Natural killer cell treated with Interleukin-12 subunit alpha and Interleukin-12 subunit beta and Interleukin-15 and Interleukin-18, amount 100 ng/mL, for 72 hours (primary cell): ENCODE results near the gene ANK3. TPM values are rescaled to one million over a fixed set of nuclear protein-coding genes. Genes with fewer than 3 reads are reported as not detected.

Experiments used
- ATAC-seq, 2 donors: fragments of 150-1000 bp; cut with Tn5 transposase in 1 of 2; sonication (Bioruptor Pico), chemical (Tn5 transposase) in 1 of 2; 2 replicates each; pipeline ENCODE4 v1.10.0; 2021
- DNase-seq: peaks from one replicate; pipeline ENCODE4 v3.0.0; 2022; ENCODE audit warnings: low spot score
- H3K27ac Mint-ChIP-seq, 2 donors: 1 replicate in 1 of 2; 2 replicates in 1 of 2; pipeline ENCODE4 v1.8.0; 2022; ENCODE audit warnings: mixed read lengths in 2 of 2, mild to moderate bottlenecking in 1 of 2, moderate library complexity in 1 of 2
- H3K27me3 Mint-ChIP-seq, 2 donors: 1 replicate in 1 of 2; 2 replicates in 1 of 2; pipeline ENCODE4 v1.8.0; 2022; ENCODE audit warnings: mixed read lengths in 2 of 2
- H3K36me3 Mint-ChIP-seq: one replicate; pipeline ENCODE4 v1.8.0; 2022; ENCODE audit warnings: mixed read lengths
- H3K4me1 Mint-ChIP-seq, 2 donors: 1 replicate in 1 of 2; 2 replicates in 1 of 2; pipeline ENCODE4 v1.8.0; 2022; ENCODE audit warnings: low read depth in 2 of 2, mixed read lengths in 2 of 2, mild to moderate bottlenecking in 1 of 2
- H3K4me3 Mint-ChIP-seq: one replicate; pipeline ENCODE4 v1.8.0; 2022; ENCODE audit warnings: mixed read lengths
- H3K9me3 Mint-ChIP-seq: 2 replicates; pipeline ENCODE4 v1.8.0; 2022; ENCODE audit warnings: mixed read lengths
- total RNA-seq, 2 donors: library from RNA; stranded (reverse); gene quantifications; one replicate each; pipeline ENCODE4 v1.2.3, GENCODE V29; 2022

Gene ANK3
- total RNA-seq, 2 donors from 2014 or later = 22.0 to 92.7 TPM

GRCh38 chr10:60359066-60359465, 30.6 kb downstream of the ANK3 start:
- no peaks in the 10 kb centered on the region for H3K9me3 Mint-ChIP-seq
- no peak overlapping the region for H3K4me3 Mint-ChIP-seq
- no peaks in the 10 kb centered on the region for H3K36me3 Mint-ChIP-seq
- H3K4me1 Mint-ChIP-seq = no peaks in the 10 kb centered on the region
- ATAC-seq = no peak
- DNase-seq = no peak
- no peak overlapping the region for H3K27ac Mint-ChIP-seq
- H3K27me3 Mint-ChIP-seq = no peaks in the 10 kb centered on the region

- DNase-seq (no peak), ATAC-seq (no peak)
- H3K4me3 Mint-ChIP-seq = no peak overlapping the region
- H3K9me3 Mint-ChIP-seq = no peaks in the 10 kb centered on the region
- H3K27ac Mint-ChIP-seq = no peak overlapping the region
- H3K27me3 Mint-ChIP-seq = no peaks in the 10 kb centered on the region
- H3K4me1 Mint-ChIP-seq = no peaks in the 10 kb centered on the region
- H3K36me3 Mint-ChIP-seq = no peaks in the 10 kb centered on the region
These were observed 31.4 kb downstream of the ANK3 start for GRCh38 chr10:60358282-60358681.

- Mint-ChIP-seq H3K9me3 (peaks cover 2% of the 10 kb centered on the region), H3K4me1 (no peaks in the 10 kb centered on the region), H3K27ac (no peak overlapping the region), H3K27me3 (no peaks in the 10 kb centered on the region), H3K4me3 (no peak overlapping the region), H3K36me3 (no peaks in the 10 kb centered on the region)
- ATAC-seq (no peak), DNase-seq (no peak)
These were observed 36.0 kb downstream of the ANK3 start for GRCh38 chr10:60353519-60354258.

- Mint-ChIP-seq H3K4me3 (no peak overlapping the region), H3K27me3 (no peaks in the 10 kb centered on the region), H3K36me3 (no peaks in the 10 kb centered on the region), H3K4me1 (no peaks in the 10 kb centered on the region), H3K9me3 (peaks cover 2% of the 10 kb centered on the region), H3K27ac (no peak overlapping the region)
- DNase-seq (no peak), ATAC-seq (no peak)
These were observed 37.6 kb downstream of the ANK3 start for GRCh38 chr10:60352105-60352504.

- no peak for DNase-seq
- Mint-ChIP-seq H3K36me3 (no peaks in the 10 kb centered on the region), H3K27me3 (no peaks in the 10 kb centered on the region), H3K4me1 (no peaks in the 10 kb centered on the region), H3K4me3 (no peak overlapping the region), H3K27ac (no peak overlapping the region), H3K9me3 (peaks cover 2% of the 10 kb centered on the region)
- ATAC-seq = no peak
These were observed 38.4 kb downstream of the ANK3 start for GRCh38 chr10:60351191-60351853.

- Mint-ChIP-seq H3K27ac (no peak overlapping the region), H3K36me3 (no peaks in the 10 kb centered on the region), H3K27me3 (no peaks in the 10 kb centered on the region), H3K4me1 (no peaks in the 10 kb centered on the region), H3K4me3 (no peak overlapping the region), H3K9me3 (peaks cover 2% of the 10 kb centered on the region)
- DNase-seq = no peak
- ATAC-seq = no peak
These were observed 39.3 kb downstream of the ANK3 start for GRCh38 chr10:60350400-60350799.

GRCh38 chr10:60349426-60349825, 40.2 kb downstream of the ANK3 start:
- ATAC-seq (no peak), DNase-seq (no peak)
- Mint-ChIP-seq H3K9me3 (peaks cover 2% of the 10 kb centered on the region), H3K4me1 (no peaks in the 10 kb centered on the region), H3K27ac (no peak overlapping the region), H3K27me3 (no peaks in the 10 kb centered on the region), H3K36me3 (no peaks in the 10 kb centered on the region), H3K4me3 (no peak overlapping the region)

- Mint-ChIP-seq H3K36me3 (no peaks in the 10 kb centered on the region), H3K27me3 (no peaks in the 10 kb centered on the region), H3K4me3 (no peak overlapping the region), H3K4me1 (no peaks in the 10 kb centered on the region), H3K27ac (no peak overlapping the region), H3K9me3 (peaks cover 2% of the 10 kb centered on the region)
- no peak for ATAC-seq
- no peak for DNase-seq
These were observed 40.7 kb downstream of the ANK3 start for GRCh38 chr10:60348982-60349381.

GRCh38 chr10:60347270-60347669, 42.4 kb downstream of the ANK3 start:
- no peaks in the 10 kb centered on the region for H3K27me3 Mint-ChIP-seq
- no peak overlapping the region for H3K4me3 Mint-ChIP-seq
- peaks cover 2% of the 10 kb centered on the region for H3K9me3 Mint-ChIP-seq
- H3K36me3 Mint-ChIP-seq = no peaks in the 10 kb centered on the region
- ATAC-seq (no peak), DNase-seq (no peak)
- H3K27ac Mint-ChIP-seq = no peak overlapping the region
- no peaks in the 10 kb centered on the region for H3K4me1 Mint-ChIP-seq

- no peak for DNase-seq
- Mint-ChIP-seq H3K27ac (no peak overlapping the region), H3K9me3 (peaks cover 2% of the 10 kb centered on the region), H3K4me3 (no peak overlapping the region), H3K36me3 (no peaks in the 10 kb centered on the region), H3K4me1 (no peaks in the 10 kb centered on the region), H3K27me3 (no peaks in the 10 kb centered on the region)
- ATAC-seq = no peak
These were observed 43.0 kb downstream of the ANK3 start for GRCh38 chr10:60346661-60347060.

GRCh38 chr10:60343254-60343653, 46.4 kb downstream of the ANK3 start:
- no peak overlapping the region for H3K27ac Mint-ChIP-seq
- H3K4me1 Mint-ChIP-seq = no peaks in the 10 kb centered on the region
- no peaks in the 10 kb centered on the region for H3K27me3 Mint-ChIP-seq
- no peaks in the 10 kb centered on the region for H3K36me3 Mint-ChIP-seq
- no peak for DNase-seq
- ATAC-seq = no peak
- no peaks in the 10 kb centered on the region for H3K9me3 Mint-ChIP-seq
- H3K4me3 Mint-ChIP-seq = no peak overlapping the region

GRCh38 chr10:60341969-60342368, 47.7 kb downstream of the ANK3 start:
- H3K9me3 Mint-ChIP-seq = no peaks in the 10 kb centered on the region
- H3K4me1 Mint-ChIP-seq = no peaks in the 10 kb centered on the region
- no peaks in the 10 kb centered on the region for H3K36me3 Mint-ChIP-seq
- H3K27ac Mint-ChIP-seq = no peak overlapping the region
- H3K27me3 Mint-ChIP-seq = no peaks in the 10 kb centered on the region
- no peak for DNase-seq
- no peak for ATAC-seq
- no peak overlapping the region for H3K4me3 Mint-ChIP-seq

- DNase-seq = no peak
- H3K4me1 Mint-ChIP-seq = no peaks in the 10 kb centered on the region
- no peaks in the 10 kb centered on the region for H3K27me3 Mint-ChIP-seq
- ATAC-seq = no peak
- H3K4me3 Mint-ChIP-seq = no peak overlapping the region
- no peaks in the 10 kb centered on the region for H3K36me3 Mint-ChIP-seq
- H3K9me3 Mint-ChIP-seq = no peaks in the 10 kb centered on the region
- H3K27ac Mint-ChIP-seq = no peak overlapping the region
These were observed 48.7 kb downstream of the ANK3 start for GRCh38 chr10:60340973-60341372.

- H3K4me1 Mint-ChIP-seq = no peaks in the 10 kb centered on the region
- no peak overlapping the region for H3K27ac Mint-ChIP-seq
- DNase-seq (no peak), ATAC-seq (no peak)
- H3K27me3 Mint-ChIP-seq = no peaks in the 10 kb centered on the region
- no peaks in the 10 kb centered on the region for H3K9me3 Mint-ChIP-seq
- no peak overlapping the region for H3K4me3 Mint-ChIP-seq
- no peaks in the 10 kb centered on the region for H3K36me3 Mint-ChIP-seq
These were observed 49.9 kb downstream of the ANK3 start for GRCh38 chr10:60339757-60340156.

GRCh38 chr10:60338786-60339185, 50.9 kb downstream of the ANK3 start:
- Mint-ChIP-seq H3K36me3 (no peaks in the 10 kb centered on the region), H3K4me1 (no peaks in the 10 kb centered on the region), H3K27me3 (no peaks in the 10 kb centered on the region), H3K4me3 (no peak overlapping the region), H3K27ac (no peak overlapping the region), H3K9me3 (no peaks in the 10 kb centered on the region)
- no peak for DNase-seq
- no peak for ATAC-seq
